SK-N-SH (cell line): ENCODE measurements around the gene CDC42.

ENCODE experiments used
- FOXM1 ChIP-seq: IDR thresholded peaks from 2 replicates; pipeline ENCODE4 v1.4.0; 2012; ENCODE audit warnings: low read depth, mild to moderate bottlenecking
- JUND ChIP-seq: IDR thresholded peaks from 2 replicates; pipeline ENCODE4 v1.4.0; 2012
- MEF2A ChIP-seq: IDR thresholded peaks from 2 replicates; pipeline ENCODE4 v1.4.0; 2012; ENCODE audit warnings: low read depth, borderline replicate concordance
- RAD21 ChIP-seq: IDR thresholded peaks from 2 replicates; pipeline ENCODE4 v1.6.1; 2012; ENCODE audit warnings: mild to moderate bottlenecking, low read length
- REST ChIP-seq: IDR thresholded peaks from 2 replicates; pipeline ENCODE4 v1.6.1; 2012; ENCODE audit warnings: mild to moderate bottlenecking, low read depth, low read length, moderate library complexity
- RXRA ChIP-seq: IDR thresholded peaks from 2 replicates; pipeline ENCODE4 v1.4.0; 2012; ENCODE audit warnings: low read depth, mild to moderate bottlenecking, borderline replicate concordance
- SIN3A ChIP-seq: IDR thresholded peaks from 2 replicates; pipeline ENCODE4 v1.6.1; 2012; ENCODE audit warnings: low read depth, mild to moderate bottlenecking, low read length, moderate library complexity, borderline replicate concordance
- SMC3 ChIP-seq: IDR thresholded peaks from 2 replicates; pipeline ENCODE4 v1.6.1; 2012; ENCODE audit warnings: low read depth, low read length, improper control_type of control experiment
- TCF12 ChIP-seq: IDR thresholded peaks from 2 replicates; pipeline ENCODE4 v1.4.0; 2012
- USF2 ChIP-seq: fragments of 150-350 bp; IDR thresholded peaks from 2 replicates; pipeline ENCODE4 v1.6.1; 2017; ENCODE audit warnings: antibody characterized with exemption, low read length, low read depth, borderline replicate concordance
- YY1 ChIP-seq: IDR thresholded peaks from 2 replicates; pipeline ENCODE4 v1.4.0; 2012; ENCODE audit warnings: low read depth, mild to moderate bottlenecking
- TF ChIP-seq, protein P1 (sequence below): fragments of 200-600 bp; sonication (generic); IDR thresholded peaks from 2 replicates; pipeline ENCODE4 v1.6.1; 2017; ENCODE audit warnings: antibody characterized with exemption, mild to moderate bottlenecking, moderate library complexity
- TF ChIP-seq, protein P2 (sequence below): IDR thresholded peaks from 2 replicates; pipeline ENCODE4 v1.4.0; 2012; ENCODE audit warnings: low read depth
- TF ChIP-seq, protein P3 (sequence below): IDR thresholded peaks from 2 replicates; pipeline ENCODE4 v1.4.0; 2012; ENCODE audit warnings: low read depth, borderline replicate concordance

DNA sequence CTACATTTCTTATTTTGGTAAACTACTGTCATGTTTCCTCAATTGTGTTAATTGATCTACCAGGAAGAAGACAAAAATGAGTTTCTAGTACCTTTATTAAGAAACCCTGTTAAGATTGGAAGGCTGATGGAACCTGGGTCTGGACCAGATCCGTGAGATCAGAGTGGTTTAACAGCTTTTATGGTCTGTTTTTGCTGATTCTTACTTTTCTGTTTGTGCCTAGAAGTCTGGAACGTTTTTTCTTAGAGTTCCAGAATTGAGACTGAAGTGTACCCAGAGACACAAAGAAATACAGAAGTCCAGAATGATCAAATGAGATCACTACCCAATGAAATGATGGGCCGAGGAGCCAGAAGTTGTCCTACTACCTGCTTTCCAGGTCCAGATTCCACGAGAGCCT lies 22.5 kb upstream of the CDC42 start:
- TF ChIP-seq RAD21 (no peak), SIN3A (no peak), RXRA (no peak), JUND (no peak), USF2 (no peak), TCF12 (no peak), MEF2A (no peak), REST (no peak), SMC3 (no peak), YY1 (no peak), FOXM1 (no peak)
- TF ChIP-seq, protein P1, sequence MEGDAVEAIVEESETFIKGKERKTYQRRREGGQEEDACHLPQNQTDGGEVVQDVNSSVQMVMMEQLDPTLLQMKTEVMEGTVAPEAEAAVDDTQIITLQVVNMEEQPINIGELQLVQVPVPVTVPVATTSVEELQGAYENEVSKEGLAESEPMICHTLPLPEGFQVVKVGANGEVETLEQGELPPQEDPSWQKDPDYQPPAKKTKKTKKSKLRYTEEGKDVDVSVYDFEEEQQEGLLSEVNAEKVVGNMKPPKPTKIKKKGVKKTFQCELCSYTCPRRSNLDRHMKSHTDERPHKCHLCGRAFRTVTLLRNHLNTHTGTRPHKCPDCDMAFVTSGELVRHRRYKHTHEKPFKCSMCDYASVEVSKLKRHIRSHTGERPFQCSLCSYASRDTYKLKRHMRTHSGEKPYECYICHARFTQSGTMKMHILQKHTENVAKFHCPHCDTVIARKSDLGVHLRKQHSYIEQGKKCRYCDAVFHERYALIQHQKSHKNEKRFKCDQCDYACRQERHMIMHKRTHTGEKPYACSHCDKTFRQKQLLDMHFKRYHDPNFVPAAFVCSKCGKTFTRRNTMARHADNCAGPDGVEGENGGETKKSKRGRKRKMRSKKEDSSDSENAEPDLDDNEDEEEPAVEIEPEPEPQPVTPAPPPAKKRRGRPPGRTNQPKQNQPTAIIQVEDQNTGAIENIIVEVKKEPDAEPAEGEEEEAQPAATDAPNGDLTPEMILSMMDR: no peak
- TF ChIP-seq, protein P2, sequence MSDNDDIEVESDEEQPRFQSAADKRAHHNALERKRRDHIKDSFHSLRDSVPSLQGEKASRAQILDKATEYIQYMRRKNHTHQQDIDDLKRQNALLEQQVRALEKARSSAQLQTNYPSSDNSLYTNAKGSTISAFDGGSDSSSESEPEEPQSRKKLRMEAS: no peak
- TF ChIP-seq, protein P3, sequence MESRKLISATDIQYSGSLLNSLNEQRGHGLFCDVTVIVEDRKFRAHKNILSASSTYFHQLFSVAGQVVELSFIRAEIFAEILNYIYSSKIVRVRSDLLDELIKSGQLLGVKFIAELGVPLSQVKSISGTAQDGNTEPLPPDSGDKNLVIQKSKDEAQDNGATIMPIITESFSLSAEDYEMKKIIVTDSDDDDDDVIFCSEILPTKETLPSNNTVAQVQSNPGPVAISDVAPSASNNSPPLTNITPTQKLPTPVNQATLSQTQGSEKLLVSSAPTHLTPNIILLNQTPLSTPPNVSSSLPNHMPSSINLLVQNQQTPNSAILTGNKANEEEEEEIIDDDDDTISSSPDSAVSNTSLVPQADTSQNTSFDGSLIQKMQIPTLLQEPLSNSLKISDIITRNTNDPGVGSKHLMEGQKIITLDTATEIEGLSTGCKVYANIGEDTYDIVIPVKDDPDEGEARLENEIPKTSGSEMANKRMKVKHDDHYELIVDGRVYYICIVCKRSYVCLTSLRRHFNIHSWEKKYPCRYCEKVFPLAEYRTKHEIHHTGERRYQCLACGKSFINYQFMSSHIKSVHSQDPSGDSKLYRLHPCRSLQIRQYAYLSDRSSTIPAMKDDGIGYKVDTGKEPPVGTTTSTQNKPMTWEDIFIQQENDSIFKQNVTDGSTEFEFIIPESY: no peak
